NCI-H146 treated with DMSO at 0.1 percent for 48 hours (cell line): ENCODE data around the gene PLCB1.
A peak's percentile ranks its signal among the peaks of the same experiment; 100 is the strongest.

Experiments used
- DNase-seq: peaks from one replicate; lab custom pipeline; 2025; ENCODE audit not compliant: unreplicated experiment; lab: John Stamatoyannopoulos, UW

The PLCB1 gene

DNA sequence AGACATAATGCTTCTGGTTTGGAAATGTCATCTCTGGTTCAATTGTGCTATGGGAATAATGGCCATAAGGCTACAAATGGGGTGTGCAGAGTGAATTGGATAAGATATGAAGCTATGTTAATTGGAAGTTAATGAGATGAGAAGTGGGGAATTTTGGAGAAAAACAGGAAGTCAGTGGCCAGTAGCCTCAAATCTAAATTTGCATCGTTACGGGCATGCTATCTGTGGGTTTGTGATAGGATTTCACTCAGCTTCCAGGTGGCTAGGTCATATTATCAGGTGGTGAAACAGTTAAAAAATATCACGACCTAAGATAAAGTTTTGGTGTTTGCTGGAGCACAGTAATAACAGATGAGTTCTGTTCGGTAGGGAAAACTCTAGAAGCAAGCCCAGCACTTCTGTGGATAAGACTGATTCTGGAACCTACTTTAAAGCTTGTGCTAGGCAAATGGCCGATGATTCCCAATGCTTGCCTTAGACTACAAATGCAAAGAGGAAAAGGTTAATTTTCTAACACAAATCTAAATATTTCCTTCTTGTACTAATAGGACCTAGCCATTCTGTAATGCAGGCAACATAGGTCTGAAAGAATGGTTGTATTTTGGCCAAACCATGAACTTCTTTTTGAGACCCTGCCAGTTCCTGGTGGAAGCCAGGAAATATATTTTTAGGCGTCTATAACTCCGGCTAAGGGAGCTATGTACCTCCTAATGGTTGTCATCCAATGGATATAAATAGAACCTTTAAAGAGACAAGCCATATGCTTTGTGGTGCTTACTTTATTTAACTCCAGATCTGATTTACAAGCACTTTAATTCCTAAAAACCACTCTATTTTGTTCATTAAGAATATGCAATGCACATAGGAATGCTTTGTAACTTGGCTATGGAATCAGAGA, 111.0 kb downstream of the PLCB1 start:
- DNase-seq = no peak

DNA sequence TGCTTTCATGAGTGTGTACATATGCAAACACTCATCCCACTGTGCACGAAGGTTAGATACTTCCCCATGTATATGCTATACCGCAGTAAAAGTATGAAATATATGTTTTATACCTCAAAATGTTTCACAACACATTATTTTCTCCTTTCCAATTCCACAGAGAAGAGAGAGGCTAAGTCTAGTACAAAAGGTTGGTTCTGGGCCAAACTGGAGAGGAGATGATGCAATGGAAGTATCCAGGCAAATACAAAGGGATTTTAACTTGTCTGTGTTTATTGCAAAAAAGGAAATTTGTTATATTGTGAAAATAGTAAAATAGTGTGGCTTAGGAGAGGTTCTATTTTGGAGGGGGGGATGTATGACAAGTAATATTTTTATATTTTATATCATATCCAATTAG, 112.6 kb downstream of the PLCB1 start:
- DNase-seq = no peak

DNA sequence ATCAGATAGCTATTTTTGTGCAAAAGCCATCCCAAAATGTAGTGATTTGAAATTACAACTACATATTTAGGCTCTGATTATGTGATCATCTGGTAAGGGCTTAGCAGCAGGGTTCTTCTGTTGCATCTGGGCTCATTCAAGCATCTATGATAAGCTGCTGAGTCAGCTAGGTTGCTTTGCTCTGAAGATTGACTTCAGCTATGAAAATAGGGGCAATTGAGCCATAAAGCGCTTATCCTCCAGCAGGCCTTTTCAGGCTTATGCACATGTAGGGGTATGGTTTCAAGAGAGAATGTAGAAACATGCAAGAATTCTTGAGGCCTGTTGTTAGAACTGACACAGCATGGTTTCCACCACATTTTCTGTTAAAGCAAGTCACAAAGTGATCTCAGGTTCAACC, 114.1 kb downstream of the PLCB1 start:
- no peak for DNase-seq

DNA sequence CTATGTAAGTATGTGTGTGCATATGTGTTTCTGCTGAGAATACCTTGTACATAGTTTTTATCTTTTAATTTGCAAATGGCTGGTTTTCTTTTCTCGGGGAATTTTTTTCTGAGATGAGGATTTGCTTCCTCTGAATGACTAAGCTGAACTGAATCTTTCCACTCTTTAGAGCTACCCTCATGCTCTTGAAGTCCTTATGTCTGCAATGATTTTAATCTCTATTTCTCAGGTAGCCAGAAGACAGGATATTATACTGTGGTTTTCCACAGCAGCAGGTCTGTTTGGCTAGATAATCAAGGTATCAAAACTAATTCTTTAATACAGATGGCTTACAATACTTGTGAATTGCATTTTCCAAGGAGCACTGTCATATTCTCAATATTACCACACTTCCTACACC, 114.7 kb downstream of the PLCB1 start:
- no peak for DNase-seq

DNA sequence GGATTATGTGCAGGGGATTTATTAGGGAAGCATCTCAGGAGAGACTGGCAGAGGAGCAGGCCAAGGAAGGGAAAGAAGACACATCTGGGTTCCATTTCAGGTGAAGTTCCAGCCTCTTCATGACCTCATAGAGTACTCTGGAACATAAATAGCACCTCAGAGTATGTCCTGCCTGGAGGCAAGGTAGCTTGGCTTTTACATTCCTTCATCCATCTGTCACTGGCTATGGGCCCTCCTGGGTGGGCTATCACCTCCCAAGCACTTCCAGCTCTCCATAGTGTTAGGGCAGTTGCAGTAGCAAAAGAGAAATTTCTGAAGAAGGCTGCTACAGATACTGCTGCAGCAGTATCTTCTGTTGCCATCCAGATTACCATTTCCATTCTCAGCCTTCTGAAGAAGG, 116.0 kb downstream of the PLCB1 start:
- no peak for DNase-seq

DNA sequence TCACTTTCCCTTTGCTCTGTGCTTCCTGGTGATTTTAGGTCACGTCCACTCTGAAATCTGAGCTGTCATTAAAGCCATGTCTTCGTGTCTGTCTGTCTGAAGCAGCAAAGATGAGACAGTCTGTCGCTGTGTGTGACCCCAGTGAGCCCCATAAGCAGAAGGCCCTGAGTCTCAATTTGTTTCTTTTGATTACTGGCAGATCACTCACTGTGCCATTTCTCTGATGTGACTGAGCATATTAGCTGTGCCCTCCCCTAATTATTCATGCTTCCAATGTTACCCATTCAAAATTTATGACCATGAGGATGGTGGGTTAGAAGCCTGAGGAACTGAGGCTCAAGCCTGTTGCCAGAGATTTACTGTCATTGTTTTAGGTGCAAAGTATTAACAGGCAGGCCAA, 117.6 kb downstream of the PLCB1 start:
- no peak for DNase-seq

DNA sequence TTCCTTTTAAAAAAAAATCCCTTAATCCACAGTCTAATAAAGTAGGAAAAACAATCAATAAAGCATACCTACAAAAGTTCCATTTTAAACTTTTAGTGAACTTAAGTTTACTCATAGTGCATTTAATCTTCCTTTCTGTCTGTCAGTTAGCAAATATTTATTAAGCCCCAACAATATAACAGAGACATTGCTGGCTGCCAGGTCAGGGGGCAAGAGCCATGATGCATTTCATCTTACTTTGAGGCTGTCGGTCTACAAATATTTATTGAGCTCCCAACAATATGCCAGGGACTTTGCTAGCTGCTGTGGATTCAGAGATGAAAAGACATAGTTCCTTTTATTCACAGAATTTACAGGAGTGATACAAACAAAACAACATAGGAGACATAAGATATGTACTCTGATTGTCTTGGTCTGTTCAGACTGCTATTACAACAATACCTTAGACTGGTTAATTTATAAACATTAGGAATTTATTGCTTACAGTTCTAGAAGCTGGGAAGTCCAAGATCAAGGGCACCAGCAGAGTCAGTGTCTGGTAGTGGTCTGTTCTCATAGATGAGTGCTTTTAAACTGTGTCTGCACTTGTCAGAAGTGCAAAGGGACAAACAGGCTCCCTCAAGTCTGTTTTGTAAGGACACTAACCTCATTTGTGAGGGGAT, 118.6 kb downstream of the PLCB1 start:
- DNase-seq = peak; percentile 19

DNA sequence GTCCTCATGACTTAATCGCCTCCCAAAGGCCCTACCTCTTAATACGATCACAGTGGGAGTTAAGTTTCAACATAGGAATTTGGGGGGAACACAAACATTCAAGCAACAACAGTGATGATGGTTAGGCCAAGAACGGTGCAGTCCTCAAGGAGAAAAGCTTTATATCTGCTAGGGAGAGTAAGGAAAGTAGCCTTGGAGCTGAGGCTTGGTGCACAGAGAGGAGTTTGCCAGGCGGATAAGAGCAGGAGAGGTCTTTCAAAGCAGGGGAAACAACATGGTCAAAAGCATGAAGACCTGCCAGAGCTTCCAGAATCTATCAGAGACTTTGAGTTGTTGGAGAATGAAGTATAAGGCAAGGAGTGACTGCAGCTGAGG, 119.1 kb downstream of the PLCB1 start:
- no peak for DNase-seq

DNA sequence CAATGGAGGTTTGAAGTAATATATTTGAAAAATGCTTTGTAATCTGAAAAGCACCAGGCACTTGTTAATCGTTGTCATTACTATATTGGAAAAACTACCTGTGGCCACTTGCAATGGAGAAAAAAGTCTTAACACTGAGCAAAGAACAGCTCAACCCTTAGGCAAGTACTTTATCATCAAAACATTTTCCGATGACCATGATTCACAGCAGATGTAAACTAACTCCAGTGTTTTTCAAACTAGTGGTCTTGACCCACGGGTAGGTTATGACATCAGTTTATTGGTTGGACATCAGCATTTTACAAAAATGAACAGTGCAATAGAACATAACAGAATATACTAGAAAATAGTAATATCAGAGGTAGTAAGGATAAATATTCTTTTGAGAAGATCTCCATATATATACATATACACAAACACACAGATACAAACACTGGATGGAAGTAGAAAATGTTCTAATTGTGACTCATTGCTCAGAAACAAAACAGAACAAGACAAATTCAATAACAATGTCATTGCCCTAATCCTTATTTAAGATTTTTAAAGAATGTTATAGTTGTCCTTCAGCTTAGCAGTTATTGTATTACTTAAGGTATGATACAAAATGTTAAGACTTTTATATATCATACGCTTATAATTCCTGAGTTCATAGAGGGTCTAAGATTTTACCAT, 123.0 kb downstream of the PLCB1 start:
- no peak for DNase-seq

DNA sequence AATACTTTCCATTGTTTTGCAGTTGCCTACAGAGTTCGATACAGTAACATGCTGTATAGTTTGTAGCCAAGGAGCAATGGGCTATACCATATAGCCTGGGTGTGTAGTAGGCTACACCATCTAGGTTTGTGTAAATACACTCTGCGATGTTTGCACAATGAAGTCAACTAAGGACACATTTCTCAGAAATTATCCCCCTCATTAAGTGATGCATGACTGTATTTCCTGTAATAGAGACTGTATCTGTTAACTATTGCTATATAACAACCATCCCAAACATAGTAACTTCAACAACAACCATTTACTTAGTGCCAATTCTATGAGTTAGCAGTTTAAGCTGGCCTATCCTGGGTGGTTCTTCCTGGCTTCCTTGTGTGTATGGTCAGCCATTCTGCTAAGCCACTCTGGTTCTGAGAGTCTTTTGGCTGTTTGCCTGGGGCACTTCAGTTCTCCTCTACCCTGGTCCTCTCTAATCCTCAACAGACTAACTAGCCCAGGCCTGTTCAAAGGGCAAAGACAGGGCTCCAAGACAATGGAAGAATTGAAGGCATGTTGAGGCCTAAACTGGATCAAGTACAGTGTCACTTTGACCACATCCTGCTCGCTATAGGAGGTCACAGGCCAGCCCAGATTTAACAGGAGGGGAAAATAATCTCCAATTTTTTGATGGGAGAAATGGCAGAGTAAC, 124.0 kb downstream of the PLCB1 start:
- no peak for DNase-seq

DNA sequence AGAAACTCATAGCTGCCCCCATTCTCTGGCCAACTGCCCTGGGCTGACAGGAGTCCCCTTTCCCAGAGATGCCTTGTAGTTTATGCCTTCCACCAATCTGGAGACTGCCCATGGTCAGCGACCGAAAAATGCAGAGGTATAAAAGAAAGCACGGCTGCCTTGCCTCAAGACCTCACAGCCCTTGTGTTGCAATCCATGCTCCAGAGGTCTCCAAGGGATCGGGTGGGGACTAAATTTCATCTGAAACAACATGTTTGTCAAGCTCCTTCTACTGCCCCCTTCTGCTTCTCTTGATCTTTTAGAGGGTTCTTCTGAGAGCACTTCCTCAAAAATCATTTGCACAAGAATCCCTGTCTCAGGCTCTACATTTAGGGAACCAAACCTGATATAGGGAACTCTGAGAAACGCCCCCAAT, 128.8 kb downstream of the PLCB1 start:
- DNase-seq = no peak

DNA sequence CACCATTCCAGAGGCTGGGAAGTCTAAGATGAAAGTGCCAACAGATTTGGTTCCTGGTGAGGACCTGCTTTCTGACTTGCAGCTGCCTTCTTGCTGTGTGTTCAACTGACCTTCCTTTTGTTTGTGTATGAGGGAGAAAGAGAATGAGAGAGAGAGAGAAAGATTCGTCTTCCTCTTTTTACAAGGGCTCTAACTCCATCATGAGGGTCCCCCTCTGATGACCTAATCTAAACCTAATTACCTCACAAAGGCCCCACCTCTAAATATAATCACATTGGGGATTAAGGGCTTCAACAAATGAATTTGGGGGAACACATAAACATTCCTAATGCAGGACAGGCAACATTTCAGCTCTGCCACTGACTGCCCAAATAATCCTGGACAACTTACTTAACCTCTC, 130.7 kb downstream of the PLCB1 start:
- no peak for DNase-seq

DNA sequence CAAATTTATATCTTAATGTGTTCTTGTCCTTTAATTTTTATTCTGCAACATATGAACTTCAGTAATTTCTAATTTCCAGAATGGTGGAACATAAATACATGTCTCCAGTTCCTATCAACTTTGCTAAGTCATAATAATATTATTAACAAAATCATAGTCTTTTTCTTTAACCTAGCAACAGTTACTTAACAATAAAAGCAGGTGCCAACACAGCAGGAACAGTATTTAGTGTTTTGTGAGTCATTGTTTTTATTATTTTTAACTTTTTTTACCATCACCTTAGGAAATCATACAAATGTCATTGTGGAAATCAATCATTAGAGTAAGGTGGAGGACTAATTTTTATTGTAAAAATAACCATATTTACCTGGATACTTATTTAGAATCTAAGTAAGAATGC, 133.5 kb downstream of the PLCB1 start:
- peak; percentile 9 for DNase-seq

DNA sequence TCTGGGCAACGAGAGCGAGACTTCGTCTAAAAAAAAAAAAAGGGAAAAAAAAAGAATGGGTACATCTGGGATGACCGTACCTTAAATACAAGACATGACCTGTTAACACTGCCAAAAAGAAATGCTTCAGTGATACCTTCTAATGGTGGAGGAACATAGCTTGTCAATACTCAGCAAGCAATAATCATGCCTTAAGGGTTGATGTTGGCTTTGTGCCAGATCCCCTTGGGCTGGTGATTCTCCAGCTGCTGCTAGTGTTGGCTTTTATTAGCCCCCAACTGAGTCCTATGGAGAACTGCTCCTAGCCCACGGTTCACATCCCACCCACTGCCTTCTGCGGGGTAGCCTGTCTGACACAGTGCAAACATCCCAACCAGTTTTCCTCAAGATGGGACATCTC, 134.9 kb downstream of the PLCB1 start:
- peak; percentile 84 for DNase-seq

DNA sequence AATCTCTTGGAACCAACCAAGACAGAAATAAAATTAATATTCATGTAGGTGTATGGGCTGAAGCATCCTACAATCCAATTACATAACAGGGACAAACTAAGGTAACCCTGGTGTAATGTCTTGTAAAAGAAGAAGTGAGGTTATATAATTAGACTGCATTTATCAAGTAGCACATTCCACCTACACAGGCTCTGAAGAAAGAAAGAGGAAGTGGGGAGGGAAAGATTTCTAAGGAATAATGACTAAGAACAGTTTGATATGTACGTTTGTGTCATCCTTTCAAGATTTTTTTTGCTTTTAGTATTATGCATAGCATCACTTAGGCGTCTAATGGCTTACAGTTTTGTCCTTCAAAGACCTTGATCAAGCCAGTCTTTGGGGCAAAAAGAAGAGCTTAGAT, 139.7 kb downstream of the PLCB1 start:
- no peak for DNase-seq

DNA sequence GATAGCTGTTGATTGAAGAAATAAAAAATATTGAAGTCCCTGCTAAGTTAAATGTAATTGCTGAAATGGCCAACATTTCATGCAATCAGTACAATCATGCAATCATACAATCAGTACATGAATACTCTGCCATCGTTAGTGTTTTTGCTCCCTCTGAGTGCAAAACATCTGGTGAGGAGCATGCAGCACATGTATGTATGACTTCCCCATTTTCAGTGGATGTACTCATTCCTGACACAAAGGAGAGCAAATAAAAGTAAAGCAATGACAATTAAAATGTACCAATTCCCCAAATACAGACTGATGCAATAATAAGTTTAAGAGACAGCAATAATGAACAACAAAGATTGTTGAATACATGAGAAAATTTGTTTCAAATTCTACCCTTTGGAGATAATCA, 140.7 kb downstream of the PLCB1 start:
- no peak for DNase-seq

DNA sequence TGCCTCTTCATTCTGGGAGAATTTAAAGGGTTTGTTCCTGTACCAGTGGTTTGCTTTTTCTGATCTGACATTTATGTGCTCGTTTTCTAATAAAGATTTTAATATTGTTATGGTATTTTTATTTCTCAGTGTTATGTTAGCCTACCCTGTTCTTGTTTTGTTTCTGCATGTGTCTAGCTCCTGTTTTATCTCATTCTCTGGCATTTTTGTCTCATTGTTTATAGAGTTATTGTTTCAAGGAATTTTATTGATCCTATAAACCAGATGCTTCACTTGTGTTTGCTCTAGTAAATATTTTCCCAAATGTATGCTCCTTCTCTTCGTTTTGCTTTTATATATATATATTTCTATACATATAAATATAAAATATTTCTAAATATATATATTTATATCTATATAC, 152.8 kb downstream of the PLCB1 start:
- DNase-seq = no peak

DNA sequence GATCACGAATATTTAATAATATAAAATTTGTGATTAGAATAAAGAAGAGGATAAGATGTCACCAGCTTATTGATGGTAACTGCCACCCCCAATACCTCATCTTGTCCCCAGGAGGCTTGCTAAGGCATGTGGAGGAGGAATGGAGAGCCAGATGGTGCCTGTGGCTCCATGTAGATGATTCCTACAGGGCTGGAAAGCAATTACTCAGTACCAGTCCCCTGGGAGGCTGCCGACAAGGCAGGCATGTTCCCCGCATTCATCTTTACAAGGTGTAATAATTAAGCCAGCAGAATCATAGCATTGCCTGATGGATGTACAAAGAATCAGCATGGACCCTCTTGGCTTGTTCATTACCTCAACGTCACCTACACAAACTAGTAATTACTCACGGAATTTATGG, 155.3 kb downstream of the PLCB1 start:
- peak; percentile 21 for DNase-seq

DNA sequence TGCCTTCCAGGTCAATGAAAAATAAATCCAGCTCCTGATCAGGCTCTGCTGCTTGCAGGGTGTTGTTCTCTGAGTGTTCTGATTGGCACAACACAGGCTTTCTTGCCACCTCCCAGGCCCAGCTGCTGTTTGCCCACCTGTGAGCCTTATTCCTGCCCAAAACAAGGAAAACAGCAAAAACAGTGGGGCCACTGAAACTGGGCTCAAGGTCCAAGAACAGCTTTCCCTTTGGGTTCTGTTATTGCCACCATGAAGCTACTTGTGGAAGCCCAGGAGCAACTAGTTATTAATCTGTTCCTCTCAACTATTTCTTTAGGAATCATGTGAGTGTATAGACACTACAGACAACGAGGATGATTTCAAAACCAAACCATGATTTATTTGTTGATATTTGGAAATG, 159.1 kb downstream of the PLCB1 start:
- no peak for DNase-seq

DNA sequence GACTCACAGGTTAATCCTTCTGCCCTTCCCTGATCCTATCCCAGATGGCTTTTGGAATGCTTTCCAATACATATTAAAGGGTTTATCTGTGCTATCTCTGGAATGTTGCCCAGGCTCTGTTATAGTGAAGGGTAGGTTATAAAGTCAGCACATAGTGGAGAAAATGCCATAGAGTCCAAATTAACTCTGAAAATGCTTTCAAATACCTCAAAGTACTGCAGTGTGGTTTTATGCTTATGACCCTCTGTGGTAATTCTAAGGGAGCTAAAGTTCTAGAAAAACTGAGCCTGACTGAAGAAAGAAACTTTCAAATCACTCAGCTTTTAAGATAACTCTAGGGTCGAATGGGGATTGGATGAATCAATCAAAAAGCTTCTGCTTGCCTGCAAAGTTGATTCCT, 159.8 kb downstream of the PLCB1 start:
- DNase-seq = no peak

DNA sequence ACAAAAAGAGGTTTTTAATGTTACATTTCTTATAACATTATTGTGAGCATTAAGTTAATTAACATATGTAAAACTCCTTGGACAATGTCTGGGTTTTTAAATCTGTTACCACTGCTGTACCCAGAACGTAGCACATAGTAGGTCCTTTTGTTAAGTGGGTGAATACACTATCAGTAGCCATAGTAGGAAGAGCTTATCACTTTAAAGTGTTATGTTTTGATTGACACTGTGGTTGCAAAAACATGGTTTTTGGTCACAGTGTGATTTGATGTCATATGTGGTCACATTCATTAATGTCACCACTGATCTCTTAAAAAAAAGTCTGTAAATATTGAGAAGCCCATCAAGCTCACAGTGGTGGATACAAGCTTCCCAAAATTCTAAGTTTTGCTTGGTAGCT, 160.7 kb downstream of the PLCB1 start:
- no peak for DNase-seq

DNA sequence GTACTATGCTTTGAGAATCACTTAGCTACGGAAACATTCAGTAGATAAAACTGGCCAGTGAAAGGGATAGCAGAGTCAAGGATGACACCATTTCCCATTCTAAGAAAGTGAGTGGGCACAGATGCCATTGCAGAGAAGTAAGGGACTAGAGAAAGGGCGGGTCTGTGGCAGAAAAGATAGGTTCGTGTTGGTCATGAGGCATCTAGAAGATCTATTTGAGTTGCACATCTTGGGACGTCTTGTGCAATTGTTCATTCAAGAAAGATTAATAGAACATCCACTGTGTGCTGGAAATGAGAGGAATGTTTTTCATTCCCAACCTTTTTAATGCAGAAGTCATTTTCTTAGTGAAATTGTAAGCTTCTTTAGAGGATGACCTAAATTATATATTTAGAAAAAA, 161.7 kb downstream of the PLCB1 start:
- DNase-seq = no peak
